HG03045 (cell line): Measurements from ENCODE around the gene IMMP2L.
A peak's percentile ranks its signal among the peaks of the same experiment; 100 is the strongest.
"Not testable (repeated sequence)": the region's sequence is repeated elsewhere in the genome, so short reads cannot be mapped to it uniquely, and the experiment has no call there.

Experiments
- ATAC-seq: cut with Tn5 transposase; IDR thresholded peaks from one replicate; pipeline ENCODE4 v1.9.1; 2021; ENCODE audit warnings: mild to moderate bottlenecking, moderate library complexity; ENCODE audit not compliant: unreplicated experiment

The IMMP2L gene

GRCh38 chr7:111091593-111092358, 470.5 kb downstream of the IMMP2L start:
- no peak for ATAC-seq

- ATAC-seq = no peak
Measured at GRCh38 chr7:111090846-111091245, 471.4 kb downstream of the IMMP2L start, which contains the start of gene LRRN3. TSS of gene LRRN3 (plus strand) at chr7:111091127. CDS start at chr7:111122773, 31,646 bp downstream.

GRCh38 chr7:111089822-111090426, 472.4 kb downstream of the IMMP2L start:
- peak; percentile 44 for ATAC-seq

GRCh38 chr7:111088328-111088727, 474.0 kb downstream of the IMMP2L start:
- no peak for ATAC-seq

GRCh38 chr7:111086532-111086931, 475.8 kb downstream of the IMMP2L start:
- no peak for ATAC-seq

DNA sequence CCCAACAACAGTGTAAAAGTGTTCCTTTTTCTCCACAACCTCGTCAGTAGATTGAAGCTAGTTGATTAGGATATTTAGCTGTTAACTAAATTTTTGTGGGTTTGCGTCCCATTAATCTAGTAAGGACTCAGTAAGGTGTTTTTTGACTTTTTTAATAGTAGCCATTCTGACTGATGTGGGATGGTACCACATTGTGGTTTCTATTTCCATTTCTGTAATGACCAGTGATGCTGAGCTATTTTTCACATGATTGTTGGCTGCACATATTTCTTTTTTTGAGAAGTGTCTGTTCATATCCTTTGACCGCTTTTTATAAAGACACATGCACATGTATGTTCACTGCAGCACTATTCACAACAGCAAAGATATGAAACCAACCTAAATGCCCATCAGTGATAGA, 476.9 kb downstream of the IMMP2L start:
- no peak for ATAC-seq

- ATAC-seq = peak; percentile 99
Measured at GRCh38 chr7:111083413-111083812, 478.9 kb downstream of the IMMP2L start.

DNA sequence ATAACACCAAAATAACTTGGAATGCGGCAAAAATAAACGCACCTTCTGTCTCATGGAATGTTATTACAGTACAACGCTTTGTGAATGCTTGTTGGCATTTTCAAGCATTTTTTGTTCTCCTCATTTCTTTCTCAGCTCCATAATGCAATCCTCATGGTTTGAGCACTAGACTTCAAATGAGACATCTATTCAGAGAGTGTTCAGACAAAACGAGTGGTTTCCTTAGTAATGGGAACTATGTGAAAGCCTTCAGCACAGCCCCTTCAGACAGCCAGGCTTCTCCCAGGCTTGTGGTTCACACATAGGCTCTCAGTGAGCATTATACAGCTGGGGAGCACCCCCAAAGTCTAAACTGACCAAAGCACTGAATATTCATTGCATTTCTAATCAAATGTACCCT, 479.9 kb downstream of the IMMP2L start:
- ATAC-seq = no peak

GRCh38 chr7:111081546-111082267, 480.6 kb downstream of the IMMP2L start:
- no peak for ATAC-seq

GRCh38 chr7:111080495-111081105, 481.7 kb downstream of the IMMP2L start:
- ATAC-seq = no peak

GRCh38 chr7:111077001-111077400, 485.3 kb downstream of the IMMP2L start:
- no peak for ATAC-seq

- ATAC-seq = no peak
Measured at GRCh38 chr7:111076205-111076604, 486.1 kb downstream of the IMMP2L start.

DNA sequence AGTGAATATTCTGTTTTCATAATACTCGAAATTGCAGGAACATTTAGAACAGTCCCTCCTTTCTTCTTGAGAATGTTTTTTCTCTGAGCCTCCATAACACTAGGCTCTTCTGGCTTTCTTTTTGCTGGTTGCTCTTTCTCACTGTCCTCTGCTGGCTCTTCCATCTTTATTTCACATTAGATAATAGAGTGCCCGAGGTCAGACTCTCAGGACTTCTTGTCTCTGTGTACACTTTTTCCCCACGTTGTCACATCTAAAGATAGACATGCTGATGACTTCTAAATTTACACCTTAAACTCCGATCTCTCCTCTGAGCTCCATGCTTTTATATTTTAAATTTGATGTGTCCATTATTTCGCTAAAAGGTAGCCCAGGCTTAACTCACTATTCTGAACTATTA, 486.8 kb downstream of the IMMP2L start:
- no peak for ATAC-seq

- ATAC-seq = no peak
Measured at GRCh38 chr7:111074748-111075146, 487.5 kb downstream of the IMMP2L start.

- ATAC-seq = no peak
Measured at GRCh38 chr7:111074071-111074747, 488.1 kb downstream of the IMMP2L start.

- not testable (repeated sequence) for ATAC-seq
Measured at GRCh38 chr7:111072658-111073057, 489.6 kb downstream of the IMMP2L start.

DNA sequence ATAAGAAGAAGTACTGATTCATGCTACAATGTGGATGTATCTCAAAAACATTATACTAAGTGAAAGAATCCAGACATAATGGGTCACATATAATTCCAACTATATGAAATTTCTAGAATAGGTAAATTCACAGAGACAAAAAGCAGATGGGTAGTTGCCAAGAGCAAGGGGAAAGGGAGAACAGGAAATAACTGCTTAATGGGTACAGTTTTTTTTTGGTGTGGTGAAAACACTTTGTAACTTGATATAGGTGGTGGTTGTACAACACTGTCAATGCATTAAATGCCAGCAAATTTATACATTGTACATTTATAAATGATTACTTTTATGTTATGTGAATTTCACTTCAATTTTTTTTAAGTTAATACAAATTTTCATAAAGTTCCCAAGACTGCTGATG, 490.7 kb downstream of the IMMP2L start:
- ATAC-seq = no peak

- no peak for ATAC-seq
Measured at GRCh38 chr7:111068618-111069017, 493.7 kb downstream of the IMMP2L start.

- ATAC-seq = no peak
Measured at GRCh38 chr7:111067682-111068081, 494.6 kb downstream of the IMMP2L start.

- no peak for ATAC-seq
Measured at GRCh38 chr7:111067251-111067650, 495.0 kb downstream of the IMMP2L start.

GRCh38 chr7:111063166-111063565, 499.1 kb downstream of the IMMP2L start:
- no peak for ATAC-seq
